ENCODE measurements around the gene CCDC9B.

Gene CCDC9B

DNA sequence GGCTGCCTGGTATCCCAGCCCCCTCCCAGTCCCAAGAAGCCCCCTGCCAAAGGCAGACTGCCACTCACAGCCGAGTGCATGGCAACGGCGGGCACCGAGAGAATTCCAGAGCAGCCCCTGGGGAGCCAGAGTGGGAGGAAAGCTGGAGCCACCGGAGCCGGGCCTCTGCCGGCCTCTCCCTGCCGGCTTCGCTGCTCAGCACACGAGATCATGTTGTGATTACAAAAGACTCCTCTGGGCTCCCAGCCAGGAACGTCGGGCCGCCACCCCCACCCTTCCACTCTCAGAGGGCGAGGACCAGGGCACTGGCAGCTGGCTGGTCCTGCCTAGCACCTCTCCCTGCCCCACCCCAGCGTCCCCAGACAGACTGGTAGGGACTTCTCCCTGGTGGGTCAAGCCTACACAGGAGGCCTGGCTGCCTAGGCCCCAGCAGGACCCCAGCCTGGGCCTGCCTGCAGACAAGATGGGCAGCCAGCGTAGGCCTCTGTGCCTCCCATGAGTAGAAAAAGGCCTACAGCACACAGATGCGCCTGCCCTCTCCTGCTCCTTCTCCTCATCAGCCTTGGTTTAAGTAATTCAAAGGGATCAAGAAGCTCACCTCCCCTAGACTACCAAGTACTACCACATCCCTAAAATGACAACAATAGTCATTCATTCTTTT, at the start of gene CCDC9B:
Gene CCDC9B, minus strand, starts transcription at position 200 of the 661 bp plus-strand sequence. Its CDS starts 120 bp downstream, at position 80.
- no peak for DNase-seq (ENCODE audit: low read depth)

DNA sequence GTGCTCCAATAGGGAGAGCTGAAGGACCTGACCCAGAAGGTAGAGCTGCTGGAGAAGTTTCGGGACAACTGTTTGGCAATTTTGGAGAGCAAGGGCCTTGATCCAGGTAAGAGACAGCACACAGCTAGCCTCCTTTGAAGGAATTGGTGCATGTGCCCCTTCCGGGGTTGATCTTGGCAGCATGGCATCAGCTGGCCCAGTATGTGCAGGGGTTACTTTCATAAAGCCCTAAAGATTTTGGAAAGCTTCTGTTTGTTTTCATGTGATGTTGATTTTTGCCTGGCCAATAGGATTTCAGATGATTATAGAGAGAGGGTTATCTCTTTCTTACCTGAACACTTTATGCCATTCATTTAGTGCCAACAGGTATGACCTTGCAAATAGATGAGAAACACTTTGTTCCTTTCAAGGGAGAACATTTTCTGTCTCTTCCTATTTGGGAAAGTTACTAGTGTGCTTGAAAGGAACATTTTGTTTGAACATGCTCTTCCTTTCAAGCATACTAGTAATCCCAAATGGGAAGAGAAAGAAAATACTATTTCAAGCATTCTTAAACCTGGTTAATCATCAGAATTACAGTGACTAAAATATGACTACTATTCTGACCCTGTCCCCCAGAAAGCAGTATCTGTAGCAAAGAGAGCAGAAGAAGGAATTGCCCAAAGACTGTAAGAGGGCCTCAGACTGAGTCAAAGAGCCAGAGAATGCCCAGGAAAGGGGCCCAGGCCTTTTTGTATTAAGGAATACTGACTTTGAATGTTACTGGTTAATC, 49.3 kb upstream of the CCDC9B start:
- no peak for DNase-seq (ENCODE audit: low read depth)

DNA sequence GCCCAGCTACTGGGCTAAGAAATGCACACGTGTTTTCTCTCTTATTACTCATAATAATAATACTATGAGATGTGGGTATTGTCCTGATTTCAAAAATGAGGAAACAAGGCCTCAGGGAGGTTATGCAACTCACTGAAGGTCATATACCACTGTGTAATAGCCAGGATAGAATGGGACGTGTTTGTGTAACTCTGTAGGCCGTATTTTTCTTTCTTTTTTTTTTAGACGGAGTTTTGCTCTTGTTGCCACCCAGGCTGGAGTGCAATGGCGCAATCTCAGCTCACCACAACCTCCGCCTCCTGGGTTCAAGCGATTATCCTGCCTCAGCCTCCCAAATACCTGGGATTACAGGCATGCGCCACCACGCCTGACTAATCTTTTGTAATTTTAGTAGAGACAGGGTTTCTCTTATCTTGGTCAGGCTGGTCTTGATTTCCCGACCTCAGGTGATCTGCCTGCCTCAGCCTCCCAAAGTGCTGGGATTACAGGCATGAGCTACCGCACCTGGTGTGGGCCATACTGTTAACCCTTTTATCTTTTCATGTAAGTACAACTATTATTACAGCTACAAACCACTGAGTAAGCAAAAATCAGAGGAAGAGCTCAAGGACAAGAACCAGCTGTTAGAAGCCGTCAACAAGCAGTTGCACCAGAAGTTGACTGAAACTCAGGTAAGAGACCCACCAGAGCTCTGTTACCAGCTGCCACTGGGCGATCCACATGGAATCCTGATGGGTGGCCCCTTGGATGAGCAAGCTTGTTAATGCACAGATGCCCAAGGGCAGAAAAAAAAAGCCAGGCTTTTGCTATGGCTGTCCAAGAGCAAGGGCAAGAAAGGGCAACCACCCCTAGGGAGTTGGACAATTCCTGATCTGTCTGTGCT, 48.4 kb upstream of the CCDC9B start:
- DNase-seq (ENCODE audit: low read depth), result no peak

DNA sequence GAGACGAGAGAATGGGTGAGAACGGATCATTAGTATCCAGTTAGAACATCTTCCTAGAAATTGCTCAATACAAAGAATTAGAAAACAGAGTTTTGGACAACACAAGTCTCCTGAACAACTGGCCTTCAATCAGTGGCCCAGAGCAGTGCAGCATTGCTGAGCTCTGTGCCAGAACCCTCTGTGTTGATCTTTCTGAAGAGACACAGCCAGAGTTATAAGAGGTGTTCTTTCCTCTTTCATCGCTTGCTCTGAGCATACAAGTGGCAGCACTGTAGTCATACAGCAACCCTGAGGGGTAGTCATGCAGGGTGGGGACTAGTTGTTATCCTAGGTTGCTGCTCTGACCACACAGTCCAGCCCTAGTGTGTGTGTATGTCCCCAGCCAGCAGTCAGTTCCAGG, 45.7 kb upstream of the CCDC9B start:
- no peak for DNase-seq (ENCODE audit: low read depth)

DNA sequence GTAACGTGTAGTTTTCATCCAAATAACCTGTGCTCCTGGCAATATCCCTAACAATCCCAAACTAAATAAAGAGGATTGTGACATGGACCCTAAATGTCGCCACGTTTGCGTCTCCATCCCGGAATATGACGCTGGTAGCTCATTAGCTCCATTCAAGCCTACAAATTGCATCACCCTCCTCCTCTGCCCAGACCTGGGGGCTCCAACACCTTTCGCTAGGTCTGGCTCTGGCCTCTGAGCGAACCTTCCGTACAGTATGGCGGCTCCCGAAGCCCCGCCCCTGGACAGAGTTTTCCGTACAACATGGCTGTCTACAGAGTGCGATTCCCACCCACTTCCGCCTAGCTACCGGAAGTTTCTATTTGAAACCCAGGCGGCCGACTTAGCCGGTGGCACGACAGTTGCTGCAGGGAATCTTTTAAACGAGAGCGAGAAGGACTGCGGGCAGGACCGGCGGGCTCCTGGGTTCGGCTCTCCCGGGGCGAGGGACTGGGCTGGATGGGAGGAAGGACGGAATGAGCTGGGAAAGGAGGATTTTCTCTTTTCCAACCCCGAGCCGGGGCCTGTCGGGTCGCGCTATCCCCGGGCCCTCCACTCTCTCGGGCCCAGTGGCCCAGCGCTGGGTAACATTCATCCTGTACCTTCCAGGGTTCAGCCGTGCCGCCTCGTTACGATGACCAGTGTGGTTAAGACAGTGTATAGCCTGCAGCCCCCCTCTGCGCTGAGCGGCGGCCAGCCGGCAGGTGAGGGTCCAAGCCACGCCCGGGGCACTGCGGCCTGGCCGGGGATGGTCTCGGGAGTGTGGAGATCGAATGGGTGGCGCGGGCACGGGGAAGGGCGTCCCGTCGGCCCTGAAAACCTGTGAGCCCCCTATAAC, 42.1 kb upstream of the CCDC9B start, which contains the start of gene KNSTRN:
Gene KNSTRN, plus strand, starts transcription at position 142 of the 877 bp plus-strand sequence. Its CDS starts 115 bp downstream, at position 257.
- peak; percentile 80 for DNase-seq (ENCODE audit: low read depth)

DNA sequence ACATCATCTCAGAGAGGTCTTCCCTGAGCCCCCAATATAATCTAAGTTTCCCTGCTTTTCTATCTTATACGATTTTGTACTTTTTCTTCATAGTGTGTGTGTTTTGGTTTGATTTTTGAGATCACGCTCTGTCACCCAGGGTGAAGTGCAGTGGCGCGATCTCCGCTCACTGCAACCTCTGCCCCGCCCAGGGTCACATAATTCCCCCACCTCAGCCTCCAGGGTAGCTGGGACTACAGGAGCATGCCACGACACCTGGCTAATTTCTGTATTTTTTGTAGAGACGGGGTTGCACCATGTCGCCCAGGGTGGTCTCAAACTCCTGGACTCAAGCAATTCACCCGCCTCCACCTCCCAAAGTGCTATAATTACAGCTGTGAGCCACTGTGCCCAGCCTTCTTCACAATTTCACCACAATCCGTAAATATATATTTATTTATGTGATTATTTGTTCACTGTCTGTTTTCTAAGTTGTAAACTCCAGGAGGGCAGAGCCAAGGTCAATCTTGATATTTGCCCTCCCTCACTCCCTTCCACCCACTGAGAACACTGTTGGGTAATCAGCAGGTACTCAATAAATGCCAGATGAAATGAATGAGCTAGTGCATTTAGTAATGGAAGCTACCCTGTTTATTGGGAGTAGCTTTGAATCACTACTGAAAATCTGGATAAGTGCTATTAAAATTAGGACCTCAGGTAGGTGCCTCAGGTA, 41.2 kb upstream of the CCDC9B start:
- DNase-seq (ENCODE audit: low read depth), result no peak

DNA sequence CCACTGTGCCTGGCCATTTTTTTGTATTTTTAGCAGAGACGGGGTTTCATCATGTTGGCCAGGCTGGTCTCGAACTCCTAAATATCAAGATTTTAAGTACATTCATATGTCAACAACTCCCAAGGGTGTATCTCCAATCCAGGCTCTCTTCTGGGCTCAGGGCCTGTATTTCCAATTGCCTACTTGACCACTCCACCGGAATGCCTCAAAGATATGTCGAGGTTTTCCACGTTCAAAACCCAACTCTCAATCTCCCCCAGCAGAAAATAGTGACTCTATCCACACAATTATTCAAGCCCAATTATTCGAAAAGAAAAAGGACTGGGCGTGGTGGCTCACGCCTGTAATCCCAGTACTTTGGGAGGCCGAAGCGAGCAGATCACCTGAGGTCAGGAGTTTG, 39.9 kb upstream of the CCDC9B start:
- DNase-seq (ENCODE audit: low read depth), result no peak

DNA sequence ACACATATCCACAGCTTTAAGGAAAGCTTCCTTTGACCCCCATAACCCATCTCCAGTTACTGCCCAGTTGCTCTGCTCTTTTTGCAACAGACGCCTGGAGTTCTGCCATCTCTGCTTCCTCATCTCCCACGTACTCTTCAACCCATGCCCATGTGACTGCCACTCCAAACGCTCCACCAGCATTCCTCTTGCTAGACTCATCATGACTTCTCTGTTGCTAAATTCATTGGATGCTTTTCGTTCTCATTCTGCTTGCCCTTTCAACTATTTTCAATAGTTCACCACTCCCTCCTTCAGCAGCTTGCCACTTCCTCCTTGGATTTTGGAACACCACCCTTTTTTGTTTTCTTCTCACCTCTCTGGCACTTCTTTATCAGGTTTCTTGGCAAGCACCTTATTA, 39.1 kb upstream of the CCDC9B start:
- DNase-seq (ENCODE audit: low read depth), result peak; percentile 96

DNA sequence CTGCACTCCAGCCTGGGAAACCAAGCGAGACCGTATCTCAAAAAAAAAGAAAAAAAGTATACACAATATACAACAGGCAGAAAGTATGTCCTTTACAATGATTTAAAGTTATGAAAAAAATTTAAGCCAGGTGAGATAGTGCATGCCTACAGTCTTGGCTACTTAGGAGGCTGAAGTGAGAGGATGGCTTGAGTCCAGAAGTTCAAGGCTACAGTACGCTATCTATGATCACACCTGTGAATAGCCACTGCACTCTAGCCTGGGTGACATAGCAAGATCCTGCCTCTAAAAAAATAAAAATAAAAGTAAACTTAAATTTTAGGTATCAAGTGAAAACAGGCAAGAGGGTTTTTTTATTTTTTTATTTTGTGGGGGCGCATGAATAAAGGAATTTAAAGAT, 38.6 kb upstream of the CCDC9B start:
- no peak for DNase-seq (ENCODE audit: low read depth)

DNA sequence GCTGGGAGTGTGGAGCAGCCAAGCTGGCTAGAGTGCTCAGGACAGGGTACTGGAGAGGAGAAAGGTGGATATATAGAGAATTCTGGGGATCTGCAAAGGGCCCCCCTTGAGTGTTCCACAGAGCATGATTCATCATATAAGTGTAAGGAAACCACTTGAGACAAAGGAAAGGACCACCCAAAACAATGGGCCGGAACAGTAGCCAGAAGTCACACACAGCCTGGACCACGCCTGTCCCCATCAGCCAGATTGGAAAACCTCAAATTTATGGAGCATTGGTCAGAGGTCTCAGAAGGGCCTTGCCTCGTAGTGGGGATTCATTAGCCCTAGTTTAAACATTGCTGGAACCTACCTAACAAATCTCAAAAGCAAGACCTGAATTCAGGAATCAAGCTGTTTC, 36.9 kb upstream of the CCDC9B start:
- DNase-seq (ENCODE audit: low read depth), result no peak

DNA sequence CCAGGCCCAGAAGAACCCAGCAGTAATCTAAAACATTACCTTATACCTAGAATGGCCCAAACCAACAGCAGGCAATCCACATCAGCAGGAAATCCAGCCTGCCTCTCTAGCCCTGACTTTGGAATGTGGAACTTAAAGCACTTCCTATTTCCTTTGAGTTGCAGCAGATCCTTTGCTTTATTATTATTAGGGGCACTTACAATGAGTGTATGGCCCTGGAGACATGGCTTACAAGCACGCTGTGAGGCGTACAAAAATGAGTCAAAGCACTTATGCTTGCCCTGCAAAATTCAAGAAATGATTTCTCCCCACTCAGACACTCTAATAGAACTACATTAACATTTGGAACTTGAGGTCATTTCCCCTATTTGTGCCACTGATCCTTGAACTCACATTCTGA, 32.2 kb upstream of the CCDC9B start:
- DNase-seq (ENCODE audit: low read depth), result no peak

DNA sequence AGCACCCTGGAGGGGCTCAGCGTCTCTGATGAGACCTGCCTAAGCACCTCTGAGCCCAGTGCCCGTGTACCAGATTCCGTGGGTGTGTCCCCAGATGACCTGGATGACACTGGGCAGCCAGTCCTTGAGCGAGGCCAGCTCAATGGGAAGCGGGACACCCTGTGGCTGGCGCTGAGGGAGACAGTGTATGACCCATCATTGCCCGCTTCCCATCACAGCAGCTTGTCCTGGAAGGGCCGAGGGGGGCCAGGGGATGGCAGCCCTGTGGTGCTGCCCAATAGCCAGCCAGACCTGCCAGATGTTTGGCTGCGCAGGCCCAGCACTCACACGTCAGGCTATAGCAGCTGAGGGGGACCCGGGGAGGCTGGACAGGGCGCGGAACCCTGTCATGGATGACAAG, 29.2 kb upstream of the CCDC9B start:
- no peak for DNase-seq (ENCODE audit: low read depth)

DNA sequence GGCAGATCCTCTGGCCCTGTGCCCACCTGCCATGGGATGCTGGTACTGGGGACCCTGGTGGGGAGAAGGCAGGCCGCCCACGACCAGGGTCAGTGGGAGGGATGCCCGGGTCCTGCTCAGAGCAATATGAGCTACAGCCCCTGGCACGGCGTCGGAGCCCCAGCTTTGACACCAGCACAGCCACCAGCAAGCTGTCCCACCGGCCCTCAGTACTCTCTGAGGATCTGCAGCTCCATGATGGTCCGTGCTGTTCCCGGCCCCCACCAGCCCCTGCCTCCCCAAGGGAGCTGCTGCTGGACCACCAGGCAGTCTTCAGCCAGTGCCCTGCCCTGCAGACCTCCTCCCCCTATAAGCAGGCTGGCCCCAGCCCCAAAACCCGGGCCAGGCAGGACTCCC, 28.7 kb upstream of the CCDC9B start:
- no peak for DNase-seq (ENCODE audit: low read depth)

DNA sequence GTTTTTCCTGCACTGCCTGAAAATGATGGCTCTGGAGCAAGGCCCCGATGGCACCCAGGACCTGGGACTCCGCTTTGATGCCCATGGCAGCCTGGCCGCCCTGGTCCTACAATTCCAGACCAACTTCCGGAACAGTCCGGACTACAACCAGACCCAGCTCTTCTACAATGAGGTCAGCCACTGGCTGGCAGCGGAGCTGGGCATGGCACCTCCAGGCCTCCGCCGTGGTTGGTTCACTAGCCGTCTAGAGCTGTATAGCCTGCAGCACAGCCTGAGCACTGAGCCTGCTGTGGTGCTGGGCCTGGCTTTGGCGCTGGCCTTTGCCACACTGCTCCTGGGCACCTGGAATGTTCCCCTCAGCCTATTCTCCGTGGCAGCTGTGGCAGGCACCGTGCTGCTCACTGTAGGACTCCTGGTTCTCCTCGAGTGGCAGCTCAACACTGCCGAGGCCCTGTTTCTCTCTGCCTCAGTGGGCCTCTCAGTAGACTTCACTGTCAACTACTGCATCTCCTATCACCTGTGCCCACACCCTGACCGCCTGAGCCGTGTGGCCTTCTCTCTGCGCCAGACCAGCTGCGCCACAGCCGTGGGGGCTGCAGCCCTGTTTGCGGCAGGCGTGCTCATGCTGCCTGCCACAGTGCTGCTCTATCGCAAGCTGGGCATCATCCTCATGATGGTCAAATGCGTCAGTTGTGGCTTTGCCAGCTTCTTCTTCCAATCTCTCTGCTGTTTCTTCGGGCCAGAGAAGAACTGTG, 28.2 kb upstream of the CCDC9B start:
- DNase-seq (ENCODE audit: low read depth), result no peak

DNA sequence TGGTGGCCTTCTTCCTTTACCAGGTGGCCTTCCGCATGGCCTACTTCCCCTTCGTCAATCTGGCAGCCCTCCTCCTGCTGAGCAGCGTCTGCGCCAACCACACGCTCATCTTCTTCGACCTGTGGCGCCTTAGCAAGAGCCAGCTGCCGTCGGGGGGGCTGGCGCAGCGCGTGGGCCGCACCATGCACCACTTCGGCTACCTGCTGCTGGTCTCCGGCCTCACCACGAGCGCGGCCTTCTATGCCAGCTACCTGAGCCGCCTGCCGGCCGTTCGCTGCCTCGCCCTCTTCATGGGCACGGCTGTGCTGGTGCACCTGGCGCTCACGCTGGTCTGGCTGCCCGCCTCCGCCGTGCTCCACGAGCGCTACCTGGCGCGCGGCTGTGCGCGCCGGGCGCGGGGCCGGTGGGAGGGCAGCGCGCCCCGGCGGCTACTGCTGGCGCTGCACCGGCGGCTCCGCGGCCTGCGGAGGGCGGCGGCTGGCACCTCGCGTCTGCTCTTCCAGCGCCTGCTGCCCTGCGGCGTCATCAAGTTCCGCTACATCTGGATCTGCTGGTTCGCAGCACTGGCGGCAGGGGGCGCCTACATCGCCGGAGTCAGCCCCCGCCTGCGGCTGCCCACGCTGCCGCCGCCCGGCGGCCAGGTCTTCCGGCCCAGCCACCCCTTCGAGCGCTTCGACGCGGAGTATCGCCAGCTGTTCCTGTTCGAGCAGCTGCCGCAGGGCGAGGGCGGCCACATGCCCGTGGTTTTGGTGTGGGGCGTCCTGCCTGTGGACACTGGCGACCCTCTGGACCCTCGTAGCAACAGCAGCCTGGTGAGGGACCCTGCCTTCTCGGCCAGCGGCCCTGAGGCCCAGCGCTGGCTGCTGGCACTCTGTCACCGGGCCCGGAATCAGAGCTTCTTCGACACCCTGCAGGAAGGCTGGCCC, 27.2 kb upstream of the CCDC9B start:
- no peak for DNase-seq (ENCODE audit: low read depth)

DNA sequence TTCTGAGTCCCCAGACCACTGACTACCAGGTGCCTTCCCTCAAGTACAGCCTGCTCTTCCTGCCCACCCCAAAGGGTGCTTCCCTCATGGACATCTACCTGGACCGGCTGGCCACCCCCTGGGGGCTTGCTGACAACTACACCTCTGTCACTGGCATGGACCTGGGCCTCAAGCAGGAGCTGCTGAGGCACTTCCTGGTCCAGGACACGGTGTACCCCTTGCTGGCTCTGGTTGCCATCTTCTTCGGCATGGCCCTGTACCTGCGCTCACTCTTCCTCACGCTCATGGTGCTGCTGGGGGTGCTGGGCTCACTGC, 26.6 kb upstream of the CCDC9B start:
- no peak for DNase-seq (ENCODE audit: low read depth)

DNA sequence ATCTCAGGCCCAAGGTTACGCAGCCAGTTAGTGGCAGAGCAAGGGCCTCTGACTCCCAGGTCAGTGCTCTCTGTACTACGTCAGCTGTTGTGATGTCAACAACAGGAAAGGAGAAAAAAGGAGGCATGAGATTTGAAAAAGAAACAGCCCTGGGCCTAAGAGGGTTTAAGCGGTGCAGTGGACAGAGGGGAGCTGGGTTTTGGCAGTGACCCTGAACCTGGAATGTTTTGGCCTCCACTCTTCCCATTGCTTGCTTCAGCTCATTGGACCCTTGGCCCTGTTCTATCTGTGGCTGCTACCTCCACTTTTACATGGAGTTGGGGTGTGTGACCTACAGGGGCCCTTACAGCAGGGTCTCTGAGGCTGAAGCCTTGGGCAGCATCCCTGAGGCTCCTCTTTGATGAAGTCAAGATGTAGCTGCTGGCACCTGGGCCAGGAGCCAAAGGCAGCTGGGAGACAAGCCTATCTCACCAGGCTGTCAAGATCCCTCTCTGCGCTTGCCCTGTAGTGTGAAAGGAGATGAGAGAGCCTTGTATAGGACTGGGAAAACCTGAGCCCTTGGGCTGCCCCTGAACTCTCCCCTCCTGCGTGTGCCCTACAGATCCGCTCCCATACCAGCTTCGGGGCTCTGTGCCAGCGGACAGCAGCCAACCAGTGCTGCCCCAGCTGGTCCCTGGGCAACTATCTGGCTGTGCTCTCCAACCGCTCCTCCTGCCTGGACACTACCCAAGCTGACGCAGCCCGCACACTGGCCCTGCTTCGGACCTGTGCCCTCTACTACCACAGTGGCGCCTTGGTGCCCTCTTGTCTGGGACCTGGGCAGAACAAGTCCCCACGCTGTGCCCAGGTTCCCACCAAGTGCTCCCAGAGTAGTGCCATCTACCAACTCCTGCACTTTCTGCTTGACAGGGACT, 26.0 kb upstream of the CCDC9B start:
- no peak for DNase-seq (ENCODE audit: low read depth)

All from HS-5 (cell line).